Spleen (tissue), 11 donors: Measurements from ENCODE around the gene CLASRP. TPM values are rescaled to one million over a fixed set of nuclear protein-coding genes. Genes with fewer than 3 reads are reported as not detected.

Source experiments
- DNase-seq: peaks from one replicate; pipeline ENCODE4 v3.0.0-alpha.2; 2020
- H3K27ac ChIP-seq, 8 donors: fragments of 200-600 bp; sonication (generic) in 7 of 8; 1 replicate in 4 of 8; 2 replicates in 4 of 8; pipeline versions ENCODE4 v1.5.0 to v1.8.0; 2016 to 2021; ENCODE audit warnings: inconsistent platforms in 4 of 8, mild to moderate bottlenecking in 4 of 8, moderate library complexity in 1 of 8
- H3K27me3 ChIP-seq, 7 donors: fragments of 200-600 bp; sonication (generic) in 6 of 7; replicated peaks in 1 of 7; 1 replicate in 4 of 7; 2 replicates in 3 of 7; pipeline versions ENCODE4 v1.5.0 to v1.8.0; 2016 to 2021; ENCODE audit warnings: inconsistent platforms in 3 of 7, mild to moderate bottlenecking in 1 of 7
- H3K36me3 ChIP-seq, 6 donors: fragments of 200-600 bp; sonication (generic) in 5 of 6; 1 replicate in 4 of 6; 2 replicates in 2 of 6; pipeline versions ENCODE4 v1.5.0 to v1.8.0; 2016 to 2021; ENCODE audit warnings: inconsistent platforms in 2 of 6
- H3K4me1 ChIP-seq, 6 donors: fragments of 200-600 bp; sonication (generic) in 5 of 6; 1 replicate in 3 of 6; 2 replicates in 3 of 6; pipeline versions ENCODE4 v1.5.0 to v1.8.0; 2016 to 2021; ENCODE audit warnings: inconsistent platforms in 3 of 6
- H3K4me3 ChIP-seq, 8 donors: fragments of 200-600 bp; sonication (generic) in 7 of 8; 1 replicate in 4 of 8; 2 replicates in 4 of 8; pipeline versions ENCODE4 v1.5.0 to v1.8.0; 2016 to 2021; ENCODE audit warnings: inconsistent platforms in 4 of 8, mild to moderate bottlenecking in 4 of 8, moderate library complexity in 2 of 8
- H3K9me3 ChIP-seq, 8 donors: fragments of 200-600 bp; sonication (generic) in 7 of 8; 1 replicate in 4 of 8; 2 replicates in 4 of 8; pipeline versions ENCODE4 v1.5.0 to v1.8.0; 2016 to 2021; ENCODE audit warnings: inconsistent platforms in 4 of 8
- CTCF ChIP-seq, 11 experiments: fragments of 200-600 bp in 7 of 11; fragments of 450-650 bp in 4 of 11; sonication (generic) in 4 of 11; IDR thresholded peaks in 8 of 11; conservative IDR thresholded peaks in 3 of 11; 1 replicate in 7 of 11; 2 replicates in 4 of 11; pipeline versions ENCODE4 v1.4.0 to v1.8.0; 2016 to 2021; ENCODE audit warnings: antibody characterized with exemption in 11 of 11, inconsistent platforms in 4 of 11, mild to moderate bottlenecking in 1 of 11
- POLR2A ChIP-seq, 3 donors: fragments of 450-650 bp; IDR thresholded peaks; one replicate each; pipeline ENCODE4 v1.5.1; 2017; ENCODE audit warnings: antibody characterized with exemption in 3 of 3, mild to moderate bottlenecking in 1 of 3
- POLR2AphosphoS5 ChIP-seq, 3 donors: sonication (generic); formaldehyde crosslinking; IDR thresholded peaks; one replicate each; pipeline ENCODE4 v1.5.1; 2017; ENCODE audit warnings: antibody characterized with exemption in 3 of 3
- WGBS, 5 donors: extraction: QIAGEN DNeasy Blood & Tissue Kit in 3 of 5; methylation state at CpG; one replicate each; pipeline versions ENCODE4 v1.1.5 to v1.1.7; 2013 to 2018; 5-methylcytosine and 5-hydroxymethylcytosine counted together
- intact Hi-C: fragments of 100-400 bp; cut with DNase I; formaldehyde crosslinking; loops from one replicate; pipeline ENCODE4 v1.15.0; 2023; ENCODE audit warnings: low total_unique reads
- polyA plus RNA-seq, 3 donors: library from polyadenylated mRNA; stranded (reverse); fragments of 200-250 nt; gene quantifications; one replicate each; pipeline ENCODE4 v1.2.1, GENCODE V29; 2013
- total RNA-seq, 7 donors: library from RNA; depleted of rRNA in 3 of 7; stranded (reverse); fragments of >200 nt in 3 of 7; fragmentation: NEBNext Ultra II Directional in 4 of 7; extraction: Animal tissue kit (Norgen Biotek cat#: 25700) in 4 of 7; gene quantifications; one replicate each; pipeline versions ENCODE4 v1.1.0 to v1.2.1, GENCODE V29; 2016 to 2021
- donor health status: healthy with polysubstance abuse.
- donor health status: DM: no; HTN: no; CAD: no; lungs with moderate emphysema.
- donor health status: DM: no; HTN: no; CAD: no.
- donor health status: Bipolar disorder and iron deficiency.
- donor health status: healthy.
- donor health status: DM: no; HTN: no; CAD: no.
- donor health status: DM: yes; HTN: yes; CAD: no.

Gene CLASRP
- total and polyA plus RNA-seq, 10 donors, result 61.3 to 215 (median 145) TPM

- no peak for DNase-seq
- H3K27ac ChIP-seq, result peak overlapping the region in 1 of 8 donors; percentile 9
- 85 to 95% (median 91%) methylated on average over 8 to 9 of the region's 9 CpGs for WGBS, 5 donors
- no peaks in the 10 kb centered on the region for H3K9me3 ChIP-seq
- H3K4me3 ChIP-seq, result no peak overlapping the region
- no peaks in the 10 kb centered on the region for H3K27me3 ChIP-seq
- TF ChIP-seq POLR2AphosphoS5 (IDR thresholded peaks at IDR 0.05) (no peak), CTCF (IDR thresholded peaks at IDR 0.05 in 8 of 11, conservative IDR thresholded peaks at IDR 0.05 in 3 of 11) (no peak), POLR2A (IDR thresholded peaks at IDR 0.05) (no peak)
- peaks cover 0 to 24% (median 4%) of the 10 kb centered on the region in 6 donors for H3K4me1 ChIP-seq
- intact Hi-C loops, result no loop called here
- peaks cover 0 to 98% (median 61%) of the 10 kb centered on the region in 6 donors for H3K36me3 ChIP-seq
Observed at GRCh38 chr19:45009625-45010255, 29.1 kb upstream of the CLASRP start.

- H3K27me3 ChIP-seq, result no peaks in the 10 kb centered on the region
- H3K27ac ChIP-seq, result peak overlapping the region in 1 of 8 donors; percentile 9
- TF ChIP-seq POLR2AphosphoS5 (IDR thresholded peaks at IDR 0.05), result no peak
- no peak for TF ChIP-seq CTCF (IDR thresholded peaks at IDR 0.05 in 8 of 11, conservative IDR thresholded peaks at IDR 0.05 in 3 of 11)
- no peak for TF ChIP-seq POLR2A (IDR thresholded peaks at IDR 0.05)
- 76 to 85% (median 77%) methylated on average over 6 of the region's 6 CpGs for WGBS, 5 donors
- intact Hi-C loops, result no loop called here
- DNase-seq, result no peak
- H3K4me3 ChIP-seq, result no peak overlapping the region
- no peaks in the 10 kb centered on the region for H3K9me3 ChIP-seq
- H3K4me1 ChIP-seq, result peaks cover 0 to 18% (median 4%) of the 10 kb centered on the region in 6 donors
- H3K36me3 ChIP-seq, result peaks cover 0 to 98% (median 63%) of the 10 kb centered on the region in 6 donors
Observed at GRCh38 chr19:45010306-45010705, 28.5 kb upstream of the CLASRP start.

GRCh38 chr19:45011959-45012358, 26.9 kb upstream of the CLASRP start:
- no peak overlapping the region for H3K27ac ChIP-seq
- intact Hi-C loops, result no loop called here
- DNase-seq, result no peak
- WGBS, 5 donors, result 96 to 99% (median 98%) methylated on average over 12 to 42 of the region's 42 CpGs
- H3K4me3 ChIP-seq, result no peak overlapping the region
- H3K36me3 ChIP-seq, result peaks cover 0 to 96% (median 67%) of the 10 kb centered on the region in 6 donors
- no peak for TF ChIP-seq POLR2A (IDR thresholded peaks at IDR 0.05)
- TF ChIP-seq POLR2AphosphoS5 (IDR thresholded peaks at IDR 0.05), result no peak
- TF ChIP-seq CTCF (IDR thresholded peaks at IDR 0.05 in 8 of 11, conservative IDR thresholded peaks at IDR 0.05 in 3 of 11), result no peak
- peaks cover 0 to 21% (median 14%) of the 10 kb centered on the region in 6 donors for H3K4me1 ChIP-seq
- H3K27me3 ChIP-seq, result no peaks in the 10 kb centered on the region
- H3K9me3 ChIP-seq, result no peaks in the 10 kb centered on the region
